Right lobe of liver (tissue), 4 donors: ENCODE data around the gene PTPRCAP.

Source experiments
- CTCF ChIP-seq, 4 donors: fragments of 200-600 bp in 3 of 4; fragments of 450-650 bp in 1 of 4; IDR thresholded peaks; one replicate each; pipeline versions ENCODE4 v1.5.1 to v1.8.0; 2016 to 2022; ENCODE audit warnings: antibody characterized with exemption in 4 of 4, mild to moderate bottlenecking in 2 of 4
- POLR2A ChIP-seq: fragments of 450-650 bp; IDR thresholded peaks from one replicate; pipeline ENCODE4 v1.6.1; 2017; ENCODE audit warnings: antibody characterized with exemption, mild to moderate bottlenecking
- donor health status: DM: no; HTN: no; CAD: no.
- donor health status: DM: no; HTN: no; CAD: no.
- donor health status: DM: no; HTN: yes; CAD: no.

- TF ChIP-seq CTCF (IDR thresholded peaks at IDR 0.05) (no peak), POLR2A (no peak)
These were observed 37.1 kb downstream of the PTPRCAP start for GRCh38 chr11:67400251-67400941.
